Tibial nerve (tissue), 4 donors: ENCODE results near the gene TMEM258.

Experiments used
- EP300 ChIP-seq, 2 donors: sonication (generic); formaldehyde crosslinking; IDR thresholded peaks; one replicate each; pipeline ENCODE4 v1.6.1; 2017; ENCODE audit warnings: antibody characterized with exemption in 2 of 2, mild to moderate bottlenecking in 1 of 2
- POLR2A ChIP-seq, 2 donors: fragments of 450-650 bp; IDR thresholded peaks; one replicate each; pipeline ENCODE4 v1.6.1; 2017; ENCODE audit warnings: antibody characterized with exemption in 2 of 2, mild to moderate bottlenecking in 2 of 2, moderate library complexity in 2 of 2
- TF ChIP-seq, protein P1 (sequence below), 5 experiments: fragments of 200-600 bp in 3 of 5; fragments of 450-650 bp in 2 of 5; sonication (generic) in 3 of 5; IDR thresholded peaks; one replicate each; pipeline ENCODE4 v1.5.1; 2016 to 2019; ENCODE audit warnings: antibody characterized with exemption in 5 of 5, mild to moderate bottlenecking in 3 of 5, moderate library complexity in 2 of 5

DNA sequence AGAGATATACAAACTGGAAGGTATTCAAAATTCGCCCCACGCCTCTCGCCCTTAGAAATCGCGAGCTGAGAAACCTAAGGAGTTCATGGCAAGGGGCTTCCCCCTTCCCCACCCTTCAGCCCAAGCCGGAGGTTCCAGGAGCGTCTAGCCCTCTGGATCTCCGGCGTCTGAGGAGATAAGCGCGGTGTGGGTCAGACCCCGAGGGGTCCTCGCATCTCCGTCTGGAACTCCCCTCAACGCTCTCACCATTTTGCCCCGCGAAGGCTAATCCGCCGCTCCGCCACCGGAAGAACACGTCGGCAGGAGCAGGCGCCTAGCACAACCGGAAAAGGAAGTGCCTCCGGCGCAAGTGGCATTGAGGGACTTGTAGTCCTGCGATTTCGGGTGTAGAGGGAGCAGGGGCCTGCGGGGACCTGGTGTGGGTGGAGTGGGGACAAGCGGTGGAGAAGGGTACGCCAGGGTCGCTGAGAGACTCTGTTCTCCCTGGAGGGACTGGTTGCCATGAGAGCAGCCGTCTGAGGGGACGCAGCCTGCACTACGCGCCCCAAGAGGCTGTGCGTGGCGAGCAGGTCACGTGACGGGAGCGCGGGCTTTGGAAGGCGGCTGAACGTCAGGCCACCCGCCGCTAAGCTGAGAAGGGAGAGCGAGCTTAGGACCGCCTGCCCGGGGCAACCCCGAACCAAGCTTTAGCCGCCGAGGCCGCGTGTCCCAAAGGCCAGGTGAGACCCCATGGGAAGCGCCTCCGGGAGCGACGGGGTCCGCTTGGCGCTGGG, at the start of gene TMEM258, which contains the start of gene FEN1:
- TF ChIP-seq POLR2A (IDR thresholded peaks at IDR 0.05) (peak; percentile 82 to 89), EP300 (IDR thresholded peaks at IDR 0.05) (peak; percentile 82 to 98)
- TF ChIP-seq, protein P1, sequence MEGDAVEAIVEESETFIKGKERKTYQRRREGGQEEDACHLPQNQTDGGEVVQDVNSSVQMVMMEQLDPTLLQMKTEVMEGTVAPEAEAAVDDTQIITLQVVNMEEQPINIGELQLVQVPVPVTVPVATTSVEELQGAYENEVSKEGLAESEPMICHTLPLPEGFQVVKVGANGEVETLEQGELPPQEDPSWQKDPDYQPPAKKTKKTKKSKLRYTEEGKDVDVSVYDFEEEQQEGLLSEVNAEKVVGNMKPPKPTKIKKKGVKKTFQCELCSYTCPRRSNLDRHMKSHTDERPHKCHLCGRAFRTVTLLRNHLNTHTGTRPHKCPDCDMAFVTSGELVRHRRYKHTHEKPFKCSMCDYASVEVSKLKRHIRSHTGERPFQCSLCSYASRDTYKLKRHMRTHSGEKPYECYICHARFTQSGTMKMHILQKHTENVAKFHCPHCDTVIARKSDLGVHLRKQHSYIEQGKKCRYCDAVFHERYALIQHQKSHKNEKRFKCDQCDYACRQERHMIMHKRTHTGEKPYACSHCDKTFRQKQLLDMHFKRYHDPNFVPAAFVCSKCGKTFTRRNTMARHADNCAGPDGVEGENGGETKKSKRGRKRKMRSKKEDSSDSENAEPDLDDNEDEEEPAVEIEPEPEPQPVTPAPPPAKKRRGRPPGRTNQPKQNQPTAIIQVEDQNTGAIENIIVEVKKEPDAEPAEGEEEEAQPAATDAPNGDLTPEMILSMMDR (IDR thresholded peaks at IDR 0.05): peak in 2 of 5 experiments; percentile 51 to 62
